OCI-LY7 (cell line): ENCODE data around the gene OPCML.

Source experiments
- CTCF ChIP-seq: fragments of 200-600 bp; sonication (generic); conservative IDR thresholded peaks from 2 replicates; pipeline ENCODE4 v1.5.1; 2014; ENCODE audit warnings: mild to moderate bottlenecking, antibody characterized with exemption, low read length, moderate library complexity, mixed read lengths
- EZH2phosphoT487 ChIP-seq: fragments of 200-600 bp; sonication (generic); IDR thresholded peaks from 2 replicates; pipeline ENCODE4 v1.6.1; 2018; ENCODE audit warnings: low read depth, borderline replicate concordance, mild to moderate bottlenecking, mixed run types, antibody characterized with exemption, low read length, moderate library complexity, mixed read lengths

- TF ChIP-seq CTCF (no peak), EZH2phosphoT487 (no peak)
Observed at GRCh38 chr11:133014337-133014736, 518.0 kb downstream of the OPCML start.
